Epidermal melanocyte (primary cell): ENCODE measurements around the gene ORMDL1.
"Not testable (repeated sequence)": the region's sequence is repeated elsewhere in the genome, so short reads cannot be mapped to it uniquely, and the experiment has no call there.

Experiments
- DNase-seq: peaks from one replicate; pipeline ENCODE4 v3.0.0; 2011; ENCODE audit warnings: low spot score; ENCODE audit not compliant: insufficient read length

The ORMDL1 gene

GRCh38 chr2:189772212-189772611 is 11.9 kb downstream of the ORMDL1 start:
- DNase-seq, result no peak

DNA sequence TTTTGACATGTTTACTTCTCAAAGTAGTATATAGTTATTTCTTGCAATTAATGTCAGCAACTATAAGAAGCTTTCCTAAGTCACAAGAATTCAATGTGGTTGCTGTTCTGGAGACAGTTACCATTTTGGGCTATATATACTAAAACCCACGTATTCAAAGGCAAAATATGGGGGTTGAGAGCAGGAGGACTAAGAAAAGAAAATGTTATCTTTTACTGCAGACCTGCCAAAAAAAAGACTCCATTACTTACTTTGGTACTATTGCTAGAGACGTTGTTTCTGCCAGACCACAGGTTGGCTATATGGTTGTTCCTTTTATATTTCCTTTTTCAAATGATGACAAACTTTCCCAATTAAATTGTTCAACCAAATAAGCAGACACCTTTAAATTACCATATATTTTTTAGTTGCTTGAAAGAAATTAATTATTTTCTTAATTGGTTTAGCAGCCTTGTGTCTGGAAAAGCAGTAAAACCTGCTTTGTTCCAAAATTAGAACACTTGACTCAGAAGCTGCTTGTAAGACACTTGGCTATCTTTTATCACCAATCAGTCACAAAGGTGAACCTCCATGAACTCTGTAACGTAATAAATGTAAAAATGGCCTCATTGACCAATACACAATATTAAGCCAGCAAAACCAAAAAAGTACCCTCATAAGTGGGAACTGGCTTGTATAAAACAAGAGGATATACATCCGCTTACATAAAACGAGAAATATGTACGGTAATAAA is 13.4 kb downstream of the ORMDL1 start:
- DNase-seq, result no peak

DNA sequence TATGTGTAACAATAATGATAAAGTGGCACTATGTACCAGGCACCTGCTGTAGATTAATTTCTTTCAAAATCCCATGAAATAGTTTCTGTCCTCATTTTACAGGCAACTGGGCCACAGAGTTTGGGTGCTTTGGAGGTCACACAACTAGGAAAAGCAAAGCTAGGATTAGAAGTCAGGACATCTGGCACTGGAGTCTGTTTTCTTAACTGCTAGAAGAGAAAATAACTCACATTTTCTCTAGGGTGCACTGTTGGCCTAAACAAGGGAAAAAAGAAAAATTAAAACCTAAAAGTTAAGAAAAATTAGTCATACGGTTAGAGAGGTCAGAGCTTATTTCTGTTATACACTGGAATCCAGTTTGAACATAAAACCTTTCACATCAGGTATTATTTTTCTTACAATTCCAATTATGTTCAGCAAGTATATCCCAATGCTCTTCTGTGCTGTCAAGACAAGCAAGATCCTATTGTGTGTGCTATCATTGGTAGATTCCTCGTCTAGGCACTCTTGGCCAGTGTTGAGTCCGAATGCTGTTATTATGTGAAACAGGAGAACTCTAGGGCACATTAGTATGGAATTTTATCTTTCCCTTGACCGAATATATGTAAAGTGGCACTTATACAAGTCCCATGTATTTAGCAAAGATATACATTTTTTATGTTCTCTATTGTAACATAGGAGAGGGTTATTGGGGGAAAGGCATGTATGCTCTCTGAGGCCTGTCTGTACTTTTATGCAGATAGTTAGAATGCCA is 20.1 kb downstream of the ORMDL1 start:
- no peak for DNase-seq

DNA sequence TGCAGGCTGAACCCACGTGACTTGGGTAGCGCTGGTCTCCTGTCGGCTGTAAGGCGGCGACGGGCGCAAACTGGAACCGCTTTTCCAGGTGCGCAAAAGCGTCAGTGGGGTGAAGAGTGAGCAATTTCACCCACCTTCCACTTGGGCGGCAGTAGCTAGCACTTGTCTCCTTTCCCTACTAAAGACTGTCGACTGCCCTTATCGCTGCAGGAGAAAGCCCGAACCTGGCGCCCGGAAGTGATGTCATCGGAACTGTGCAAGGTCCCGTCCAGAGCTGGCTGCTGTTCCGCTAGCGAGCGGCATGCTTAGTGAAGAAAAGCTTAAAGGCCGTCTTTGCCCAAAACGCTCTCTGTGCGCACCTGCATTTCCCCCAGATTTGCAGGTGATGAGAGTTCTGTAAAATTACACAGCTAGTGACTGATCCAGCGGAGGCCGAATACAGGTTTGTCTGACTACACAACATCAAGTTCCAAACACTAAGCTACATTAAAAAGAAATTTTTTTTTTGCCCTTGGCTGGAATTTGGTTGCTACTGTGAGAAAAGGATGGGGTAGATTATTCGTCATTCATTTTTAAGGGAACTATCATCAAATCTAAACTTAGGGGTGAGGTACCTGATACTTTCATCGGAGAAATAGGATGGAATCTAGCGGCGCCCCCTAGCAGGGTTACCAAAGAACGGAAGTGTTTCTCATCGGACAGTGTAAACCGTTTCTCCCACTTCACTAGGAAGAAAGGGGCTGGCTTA is 21.4 kb downstream of the ORMDL1 start, which contains the start of gene OSGEPL1:
Gene OSGEPL1 (minus strand): TSS at position 242 of the 748 bp plus-strand sequence. CDS start 1,152 bp downstream, outside the sequence.
- peak; percentile 41 for DNase-seq

DNA sequence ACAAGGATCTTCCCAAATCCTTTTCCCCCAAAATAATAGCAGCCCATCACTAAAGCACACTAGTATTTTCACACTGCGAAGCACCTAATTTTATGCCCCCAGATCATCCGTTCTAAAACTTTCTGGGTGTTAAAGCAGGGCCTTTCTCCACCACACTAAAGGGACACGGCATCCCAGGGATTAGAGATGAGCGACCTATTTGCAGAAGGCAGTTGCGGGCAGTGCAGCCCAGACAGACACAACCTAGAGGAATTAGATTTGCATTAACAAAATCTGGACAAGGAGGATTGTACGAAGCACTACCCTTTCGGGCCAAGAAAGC is 21.9 kb downstream of the ORMDL1 start:
- DNase-seq, result no peak

DNA sequence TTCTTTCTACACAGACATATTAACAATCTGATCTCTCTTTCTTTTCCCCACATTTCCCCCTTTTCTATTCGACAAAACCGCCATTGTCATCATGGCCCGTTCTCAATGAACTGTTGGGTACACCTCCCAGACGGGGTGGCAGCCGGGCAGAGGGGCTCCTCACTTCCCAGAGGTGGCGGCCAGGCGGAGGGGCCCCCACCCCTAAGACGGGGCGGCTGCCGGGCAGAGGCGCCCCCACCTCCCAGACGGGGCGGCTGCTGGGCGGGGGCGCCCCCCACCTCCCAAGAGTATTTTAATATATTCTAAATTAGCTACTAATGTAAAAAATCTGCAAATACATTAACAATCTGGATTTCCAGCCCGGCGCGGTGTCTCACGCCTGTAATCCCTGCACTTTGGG is 24.0 kb downstream of the ORMDL1 start:
- DNase-seq, result not testable (repeated sequence)

DNA sequence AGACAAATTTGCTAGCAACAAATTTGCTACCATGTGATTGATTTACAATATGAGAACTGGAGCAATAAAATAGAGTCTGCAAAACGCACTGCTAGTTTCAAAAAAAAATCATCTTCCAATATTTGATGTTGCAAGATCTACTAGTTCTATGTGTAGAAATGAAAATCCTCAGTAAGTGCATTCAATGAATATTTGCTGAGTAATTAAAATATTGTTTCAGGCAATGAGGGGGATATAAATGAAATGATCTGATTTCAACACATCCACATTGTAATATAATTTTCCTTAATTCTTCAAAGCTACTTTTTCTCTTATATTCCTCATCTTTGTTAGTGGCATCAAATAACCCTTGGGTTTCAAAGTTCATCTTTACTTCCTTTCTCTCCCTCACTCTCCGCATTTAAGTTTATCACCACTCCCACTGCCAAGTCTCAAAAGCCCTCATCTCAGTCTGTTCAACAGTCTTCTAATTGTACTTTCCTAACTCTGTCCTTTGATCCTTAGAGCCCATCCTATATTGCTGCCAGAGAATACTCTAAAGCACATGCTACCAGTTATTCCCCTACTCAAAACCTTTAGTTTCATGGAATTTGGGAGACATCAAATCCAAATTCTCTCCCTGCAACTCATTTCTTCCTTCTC is 27.7 kb downstream of the ORMDL1 start:
- no peak for DNase-seq

DNA sequence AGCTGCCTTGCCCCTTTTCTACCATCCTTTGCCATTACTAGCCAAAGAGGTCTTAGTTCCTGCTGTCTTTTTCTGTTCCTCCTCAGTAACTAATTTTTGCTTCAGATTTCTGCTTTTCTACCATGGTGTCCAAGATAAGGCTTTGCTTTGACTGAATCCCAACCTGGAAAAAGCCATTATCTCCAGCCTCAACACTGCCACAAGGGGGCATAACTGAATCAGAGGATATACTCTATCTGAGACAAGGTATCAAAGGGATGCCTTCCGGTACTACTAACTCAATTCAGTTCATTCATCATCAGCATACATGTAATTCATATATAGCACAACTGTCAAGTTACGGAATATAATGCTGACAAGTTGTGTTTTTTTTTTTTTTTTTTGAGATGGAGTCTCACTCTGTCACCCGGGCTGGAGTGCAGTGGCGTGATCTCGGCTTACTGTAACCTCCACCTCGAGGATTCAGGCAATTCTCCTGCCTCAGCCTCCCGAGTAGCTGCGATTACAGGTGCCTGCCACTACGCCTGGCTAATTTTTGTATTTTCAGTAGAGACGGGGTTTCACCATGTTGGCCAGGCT is 33.0 kb downstream of the ORMDL1 start:
- DNase-seq, result no peak

- DNase-seq, result no peak
These were observed 54.7 kb downstream of the ORMDL1 start for GRCh38 chr2:189729430-189729829.

- DNase-seq, result no peak
These were observed 57.3 kb downstream of the ORMDL1 start for GRCh38 chr2:189726849-189727248.

- DNase-seq, result no peak
These were observed 57.9 kb downstream of the ORMDL1 start for GRCh38 chr2:189726271-189726670.

DNA sequence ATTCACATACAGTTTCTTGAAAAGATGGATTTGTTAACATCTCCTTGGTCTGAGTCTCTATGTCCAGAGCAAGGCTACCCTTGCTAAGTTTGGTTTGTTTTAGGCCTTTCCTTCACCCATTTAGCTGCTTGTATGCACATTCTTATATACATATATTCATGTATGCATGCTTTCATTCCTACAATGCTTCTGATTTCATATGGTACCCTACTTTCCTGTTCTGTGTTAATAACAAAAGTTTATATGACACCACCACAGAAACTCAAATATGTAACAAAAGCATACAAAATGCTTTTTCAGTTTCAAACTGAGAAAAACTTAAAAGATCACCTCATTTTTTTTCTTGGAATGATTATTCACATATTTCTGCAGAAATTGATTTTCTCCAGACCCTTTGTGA is 60.9 kb downstream of the ORMDL1 start:
- no peak for DNase-seq
